Activated T-helper 2 cell treated with anti-CD3 and anti-CD28 coated beads, Interferon-gamma antibody, Interleukin-2, Interleukin-4, amounts not matched to agents 10 μg/mL and 5 μg/mL and 100 μg/mL, durations not matched to agents 14 hours and 24 hours and 36 hours (primary cell): ENCODE results near the gene IL26. TPM values are rescaled to one million over a fixed set of nuclear protein-coding genes. Genes with fewer than 3 reads are reported as not detected.
"Not testable (repeated sequence)": the region's sequence is repeated elsewhere in the genome, so short reads cannot be mapped to it uniquely, and the experiment has no call there.

Experiments
- DNase-seq: peaks from one replicate; pipeline ENCODE4 v3.0.0; 2021; ENCODE audit warnings: low spot score
- H3K27ac Mint-ChIP-seq: one replicate; pipeline ENCODE4 v1.8.0; 2021; ENCODE audit warnings: mixed read lengths
- H3K27me3 Mint-ChIP-seq: one replicate; pipeline ENCODE4 v1.8.0; 2021; ENCODE audit warnings: low read depth, mixed read lengths
- H3K36me3 Mint-ChIP-seq: one replicate; pipeline ENCODE4 v1.8.0; 2021; ENCODE audit warnings: low read depth, mixed read lengths
- H3K4me1 Mint-ChIP-seq: one replicate; pipeline ENCODE4 v1.8.0; 2021; ENCODE audit warnings: low read depth, mixed read lengths
- H3K4me3 Mint-ChIP-seq: one replicate; pipeline ENCODE4 v1.8.0; 2021; ENCODE audit warnings: low read depth, mild to moderate bottlenecking, moderate library complexity, mixed read lengths
- H3K9me3 Mint-ChIP-seq: one replicate; pipeline ENCODE4 v1.8.0; 2021; ENCODE audit warnings: mixed read lengths
- intact Hi-C: fragments of 100-400 bp; cut with micrococcal nuclease; formaldehyde crosslinking; loops from one replicate; pipeline ENCODE4 v1.15.1; 2023
- total RNA-seq: library from RNA; stranded (reverse); gene quantifications from 2 replicates; pipeline ENCODE4 v1.2.3, GENCODE V29; 2022

IL26 gene
- total RNA-seq, 1 donor from 2014 or later: 0.27 TPM

DNA sequence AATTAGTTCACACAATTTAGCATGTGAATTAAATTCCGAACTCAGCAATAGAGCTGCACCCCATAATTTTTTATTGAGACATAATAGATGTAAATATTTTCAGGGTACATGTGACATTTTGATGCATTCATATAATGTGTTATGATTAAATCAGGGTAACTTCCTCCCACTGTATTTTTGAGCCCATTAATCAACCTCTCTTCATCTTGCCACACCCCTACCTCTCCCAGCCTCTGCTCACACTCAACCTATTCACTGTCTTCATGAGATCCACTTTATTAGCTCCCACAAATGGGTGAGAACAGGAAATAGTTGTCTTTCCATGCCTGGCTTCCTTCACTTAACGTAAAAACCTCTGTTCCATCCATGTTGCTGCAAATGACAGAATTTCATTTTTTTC, 14.7 kb downstream of the IL26 start:
- Mint-ChIP-seq H3K4me3 (no peak overlapping the region), H3K36me3 (no peaks in the 10 kb centered on the region), H3K4me1 (peaks cover 11% of the 10 kb centered on the region), H3K9me3 (no peaks in the 10 kb centered on the region), H3K27ac (no peak overlapping the region), H3K27me3 (peaks cover 65% of the 10 kb centered on the region)
- DNase-seq: no peak
- intact Hi-C loops: no loop called here

GRCh38 chr12:68209048-68209728, 16.4 kb downstream of the IL26 start:
- H3K36me3 Mint-ChIP-seq, H3K9me3 Mint-ChIP-seq, intact Hi-C loops, H3K4me3 Mint-ChIP-seq, DNase-seq, H3K27ac Mint-ChIP-seq: not testable (repeated sequence)
- Mint-ChIP-seq H3K4me1 (peaks cover 11% of the 10 kb centered on the region), H3K27me3 (peaks cover 72% of the 10 kb centered on the region)

DNA sequence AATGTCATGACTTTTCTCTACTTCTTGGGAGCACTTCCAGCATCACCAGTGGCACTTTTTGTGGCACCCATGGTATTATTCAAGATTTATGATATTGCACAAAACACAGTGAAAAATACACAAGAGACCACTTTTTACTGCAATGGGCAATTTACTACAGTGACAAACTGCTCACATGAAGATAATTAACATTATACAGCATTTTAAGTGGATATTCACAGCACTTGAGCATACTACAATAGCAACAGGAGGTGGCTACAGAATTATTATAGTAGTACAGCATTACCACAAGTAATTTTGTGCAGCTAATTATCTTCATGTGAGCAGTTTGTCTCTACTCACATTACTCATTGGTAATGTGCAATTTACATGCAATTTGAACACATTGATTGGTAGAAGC, 18.3 kb downstream of the IL26 start:
- Mint-ChIP-seq H3K27ac (no peak overlapping the region), H3K4me1 (peaks cover 26% of the 10 kb centered on the region), H3K27me3 (peaks cover 63% of the 10 kb centered on the region), H3K36me3 (no peaks in the 10 kb centered on the region), H3K4me3 (no peak overlapping the region), H3K9me3 (no peaks in the 10 kb centered on the region)
- intact Hi-C loops: no loop called here
- no peak for DNase-seq

- H3K27ac Mint-ChIP-seq: no peak overlapping the region
- no peak for DNase-seq
- intact Hi-C loops: no loop called here
- peaks cover 55% of the 10 kb centered on the region for H3K27me3 Mint-ChIP-seq
- H3K36me3 Mint-ChIP-seq: no peaks in the 10 kb centered on the region
- peaks cover 22% of the 10 kb centered on the region for H3K4me1 Mint-ChIP-seq
- H3K9me3 Mint-ChIP-seq: no peaks in the 10 kb centered on the region
- H3K4me3 Mint-ChIP-seq: no peak overlapping the region
These were observed 19.2 kb downstream of the IL26 start for GRCh38 chr12:68206446-68206845.

GRCh38 chr12:68203460-68203875, 22.1 kb downstream of the IL26 start:
- H3K27ac Mint-ChIP-seq: no peak overlapping the region
- H3K36me3 Mint-ChIP-seq: no peaks in the 10 kb centered on the region
- H3K27me3 Mint-ChIP-seq: peaks cover 50% of the 10 kb centered on the region
- H3K4me1 Mint-ChIP-seq: peaks cover 40% of the 10 kb centered on the region
- H3K9me3 Mint-ChIP-seq: no peaks in the 10 kb centered on the region
- intact Hi-C loops: loop anchor here (1.0 to 5.0 kb wide), 3 partner anchors 46 to 161 kb away; partner anchors contain the start of gene IFNG
- no peak for DNase-seq
- no peak overlapping the region for H3K4me3 Mint-ChIP-seq

GRCh38 chr12:68200854-68201253, 24.8 kb downstream of the IL26 start:
- intact Hi-C loops: loop anchor here (5.0 kb wide), 2 partner anchors 44 to 159 kb away; partner anchors contain the start of gene IFNG
- peaks cover 44% of the 10 kb centered on the region for H3K27me3 Mint-ChIP-seq
- no peak for DNase-seq
- H3K9me3 Mint-ChIP-seq: no peaks in the 10 kb centered on the region
- peaks cover 42% of the 10 kb centered on the region for H3K4me1 Mint-ChIP-seq
- no peak overlapping the region for H3K4me3 Mint-ChIP-seq
- H3K36me3 Mint-ChIP-seq: no peaks in the 10 kb centered on the region
- no peak overlapping the region for H3K27ac Mint-ChIP-seq

GRCh38 chr12:68199127-68199526, 26.5 kb downstream of the IL26 start:
- no peak for DNase-seq
- Mint-ChIP-seq H3K27ac (peak overlapping the region; percentile 54), H3K9me3 (no peaks in the 10 kb centered on the region), H3K4me1 (peaks cover 42% of the 10 kb centered on the region), H3K36me3 (no peaks in the 10 kb centered on the region), H3K4me3 (no peak overlapping the region), H3K27me3 (peaks cover 42% of the 10 kb centered on the region)
- intact Hi-C loops: no loop called here

- Mint-ChIP-seq H3K27ac (peak overlapping the region; percentile 54), H3K9me3 (no peaks in the 10 kb centered on the region), H3K27me3 (peaks cover 43% of the 10 kb centered on the region), H3K36me3 (no peaks in the 10 kb centered on the region), H3K4me1 (peaks cover 40% of the 10 kb centered on the region), H3K4me3 (no peak overlapping the region)
- intact Hi-C loops: no loop called here
- DNase-seq: no peak
These were observed 27.0 kb downstream of the IL26 start for GRCh38 chr12:68198507-68199086.

- no peak overlapping the region for H3K4me3 Mint-ChIP-seq
- DNase-seq: no peak
- no peaks in the 10 kb centered on the region for H3K9me3 Mint-ChIP-seq
- H3K27ac Mint-ChIP-seq: peak overlapping the region; percentile 36
- intact Hi-C loops: no loop called here
- H3K27me3 Mint-ChIP-seq: peaks cover 53% of the 10 kb centered on the region
- no peaks in the 10 kb centered on the region for H3K36me3 Mint-ChIP-seq
- peaks cover 16% of the 10 kb centered on the region for H3K4me1 Mint-ChIP-seq
These were observed 35.3 kb downstream of the IL26 start for GRCh38 chr12:68190301-68190700.

- intact Hi-C loops: loop anchor here (1.0 to 10.0 kb wide), 3 partner anchors 51 to 385 kb away; no protein-coding TSS in a partner anchor
- H3K4me1 Mint-ChIP-seq: peaks cover 16% of the 10 kb centered on the region
- DNase-seq: no peak
- H3K36me3 Mint-ChIP-seq: no peaks in the 10 kb centered on the region
- H3K9me3 Mint-ChIP-seq: no peaks in the 10 kb centered on the region
- H3K4me3 Mint-ChIP-seq: no peak overlapping the region
- H3K27ac Mint-ChIP-seq: peak overlapping the region; percentile 56
- H3K27me3 Mint-ChIP-seq: peaks cover 52% of the 10 kb centered on the region
These were observed 35.8 kb downstream of the IL26 start for GRCh38 chr12:68189821-68190242.

- Mint-ChIP-seq H3K4me3 (no peak overlapping the region), H3K27ac (no peak overlapping the region), H3K4me1 (peaks cover 28% of the 10 kb centered on the region), H3K36me3 (no peaks in the 10 kb centered on the region), H3K27me3 (peaks cover 44% of the 10 kb centered on the region), H3K9me3 (no peaks in the 10 kb centered on the region)
- intact Hi-C loops: loop anchor here (10.0 kb wide), 1 partner anchor 381 kb away; no protein-coding TSS in a partner anchor
- no peak for DNase-seq
These were observed 40.0 kb downstream of the IL26 start for GRCh38 chr12:68185598-68185997.

DNA sequence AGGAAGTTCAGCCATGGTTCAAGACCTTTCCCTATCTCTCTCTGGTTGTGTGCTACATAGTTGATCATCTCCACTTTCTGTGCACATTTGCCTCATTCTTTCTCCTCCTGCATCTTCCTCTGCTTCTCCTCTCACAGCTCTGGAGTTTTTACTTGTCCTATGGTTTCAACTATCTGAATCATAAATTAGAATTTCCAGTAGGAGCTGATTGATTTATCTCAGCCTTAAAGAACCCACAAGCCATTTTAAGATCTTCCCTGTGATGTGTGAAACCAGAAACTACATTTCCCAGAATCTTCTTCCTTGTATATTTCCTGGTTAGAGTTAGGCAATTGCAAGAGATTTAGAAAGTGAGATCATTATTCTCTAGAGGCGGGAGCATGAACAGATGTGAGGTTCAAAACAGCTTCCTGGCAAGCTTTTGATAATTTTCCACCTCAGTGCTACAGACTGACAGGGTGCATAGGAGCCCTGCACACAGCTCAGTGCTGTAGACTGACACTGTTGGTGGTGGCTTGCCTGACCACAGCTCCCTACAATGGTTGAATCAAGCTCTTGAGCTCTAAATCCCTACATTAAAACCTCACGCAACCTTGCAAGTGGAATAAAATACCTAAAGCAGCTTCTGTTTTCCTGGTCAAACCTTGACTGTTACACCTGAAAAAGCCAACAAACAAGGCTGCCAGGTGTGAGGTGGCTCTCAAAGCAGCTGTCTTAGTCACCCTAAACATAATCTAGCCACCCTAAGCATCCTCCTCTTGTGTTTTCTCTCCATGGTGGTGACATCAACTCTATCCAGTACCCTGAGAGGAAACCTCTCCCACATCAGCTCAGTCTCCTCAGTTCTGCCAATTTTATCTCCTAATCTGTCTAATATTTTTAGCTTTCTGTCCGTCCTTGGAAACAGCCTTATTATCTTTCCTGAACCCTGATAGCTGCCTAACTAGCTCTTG, 44.5 kb downstream of the IL26 start:
- Mint-ChIP-seq H3K27ac (peak overlapping the region; percentile 61), H3K4me3 (no peak overlapping the region), H3K36me3 (no peaks in the 10 kb centered on the region), H3K9me3 (no peaks in the 10 kb centered on the region), H3K27me3 (peaks cover 31% of the 10 kb centered on the region), H3K4me1 (peaks cover 38% of the 10 kb centered on the region)
- intact Hi-C loops: loop anchor here (1.0 to 10.0 kb wide), 3 partner anchors 60 to 484 kb away; no protein-coding TSS in a partner anchor
- peak; percentile 34 for DNase-seq
